ENCODE results near the gene PTPRD. TPM values are rescaled to one million over a fixed set of nuclear protein-coding genes. Genes with fewer than 3 reads are reported as not detected.

Gene PTPRD
- total RNA-seq, 1 donor from 2014 or later, result 197 TPM

DNA sequence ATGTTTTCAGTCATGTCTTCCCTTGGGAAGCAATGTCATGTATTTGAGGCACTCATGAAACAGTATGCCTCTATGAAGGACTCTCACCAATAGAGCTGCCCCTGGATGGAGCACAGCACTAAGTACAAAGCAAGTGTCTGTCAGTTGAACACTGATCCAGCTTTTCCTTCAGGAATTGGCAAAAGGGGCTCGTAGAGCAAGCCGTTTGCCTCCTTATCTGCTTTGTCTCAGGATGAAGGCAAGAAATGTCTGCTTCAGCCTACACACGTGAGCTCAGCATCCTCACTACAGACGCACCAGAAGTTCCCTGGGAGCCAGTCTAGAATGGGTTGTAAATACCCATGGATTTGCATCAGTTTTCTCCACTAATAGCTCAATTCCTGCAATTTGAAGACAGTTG lies 2070.3 kb downstream of the PTPRD start:
- Mint-ChIP-seq H3K4me3 (no peak overlapping the region), H3K9me3 (peaks cover under 1% of the 10 kb centered on the region), H3K36me3 (peaks cover 8% of the 10 kb centered on the region), H3K4me1 (ENCODE audit: unreplicated experiment) (peaks cover 5% of the 10 kb centered on the region), H3K27me3 (no peaks in the 10 kb centered on the region), H3K27ac (no peak overlapping the region)
- no peak for DNase-seq (ENCODE audit: extremely low spot score, unreplicated experiment)
- TF ChIP-seq, protein P1, sequence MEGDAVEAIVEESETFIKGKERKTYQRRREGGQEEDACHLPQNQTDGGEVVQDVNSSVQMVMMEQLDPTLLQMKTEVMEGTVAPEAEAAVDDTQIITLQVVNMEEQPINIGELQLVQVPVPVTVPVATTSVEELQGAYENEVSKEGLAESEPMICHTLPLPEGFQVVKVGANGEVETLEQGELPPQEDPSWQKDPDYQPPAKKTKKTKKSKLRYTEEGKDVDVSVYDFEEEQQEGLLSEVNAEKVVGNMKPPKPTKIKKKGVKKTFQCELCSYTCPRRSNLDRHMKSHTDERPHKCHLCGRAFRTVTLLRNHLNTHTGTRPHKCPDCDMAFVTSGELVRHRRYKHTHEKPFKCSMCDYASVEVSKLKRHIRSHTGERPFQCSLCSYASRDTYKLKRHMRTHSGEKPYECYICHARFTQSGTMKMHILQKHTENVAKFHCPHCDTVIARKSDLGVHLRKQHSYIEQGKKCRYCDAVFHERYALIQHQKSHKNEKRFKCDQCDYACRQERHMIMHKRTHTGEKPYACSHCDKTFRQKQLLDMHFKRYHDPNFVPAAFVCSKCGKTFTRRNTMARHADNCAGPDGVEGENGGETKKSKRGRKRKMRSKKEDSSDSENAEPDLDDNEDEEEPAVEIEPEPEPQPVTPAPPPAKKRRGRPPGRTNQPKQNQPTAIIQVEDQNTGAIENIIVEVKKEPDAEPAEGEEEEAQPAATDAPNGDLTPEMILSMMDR (conservative IDR thresholded peaks at IDR 0.05), result no peak

DNA sequence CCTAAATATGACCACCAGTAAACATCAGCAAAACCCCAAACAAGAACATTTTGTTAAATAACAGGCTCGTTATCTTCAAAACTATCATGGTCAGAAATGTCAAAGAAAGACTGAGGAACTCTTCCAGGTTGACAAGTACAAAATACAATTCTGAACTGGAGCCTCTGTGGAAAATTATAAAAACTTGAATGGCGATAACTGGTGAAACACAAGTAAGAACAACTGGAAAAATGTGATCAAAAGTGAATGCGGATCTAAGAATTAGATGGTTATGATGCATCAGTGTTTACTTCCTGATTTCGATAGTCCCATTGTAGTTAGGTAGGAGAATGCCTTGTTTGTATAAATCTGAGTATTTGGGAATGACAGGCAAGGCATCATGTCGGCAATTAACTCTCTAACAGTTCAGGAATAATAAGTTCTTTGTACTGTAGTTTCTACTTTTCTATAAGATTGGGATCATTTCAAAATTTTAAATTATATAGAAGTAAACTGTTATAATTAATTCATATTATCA lies 2073.1 kb downstream of the PTPRD start:
- no peaks in the 10 kb centered on the region for H3K27me3 Mint-ChIP-seq
- no peak overlapping the region for H3K4me3 Mint-ChIP-seq
- H3K9me3 Mint-ChIP-seq, result peaks cover 4% of the 10 kb centered on the region
- H3K4me1 Mint-ChIP-seq (ENCODE audit: unreplicated experiment), result peaks cover 5% of the 10 kb centered on the region
- H3K36me3 Mint-ChIP-seq, result peaks cover 3% of the 10 kb centered on the region
- TF ChIP-seq, protein P1 (conservative IDR thresholded peaks at IDR 0.05), result no peak
- DNase-seq (ENCODE audit: extremely low spot score, unreplicated experiment), result no peak
- H3K27ac Mint-ChIP-seq, result no peak overlapping the region

DNA sequence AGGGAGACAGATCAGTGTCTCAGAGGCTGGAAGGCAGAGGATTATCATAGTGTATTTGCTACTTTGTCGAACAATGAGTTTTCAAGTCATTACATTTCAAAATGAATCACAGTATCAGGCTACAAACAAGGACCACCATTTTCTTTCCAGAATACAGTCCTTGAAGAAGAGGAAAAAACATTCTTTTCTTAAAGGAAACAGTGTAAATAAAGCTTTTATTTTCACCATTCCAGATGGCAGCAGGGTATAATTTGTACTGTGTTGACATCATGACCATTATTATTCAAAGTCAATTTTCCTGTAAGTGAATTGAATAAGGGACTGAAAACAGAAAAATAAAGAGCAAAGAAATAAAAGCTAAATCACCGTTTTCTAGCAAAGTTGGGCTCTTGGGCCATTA lies 2076.0 kb downstream of the PTPRD start:
- Mint-ChIP-seq H3K4me1 (ENCODE audit: unreplicated experiment) (no peaks in the 10 kb centered on the region), H3K9me3 (peaks cover 4% of the 10 kb centered on the region), H3K27ac (no peak overlapping the region), H3K36me3 (peaks cover 3% of the 10 kb centered on the region), H3K27me3 (no peaks in the 10 kb centered on the region), H3K4me3 (no peak overlapping the region)
- TF ChIP-seq, protein P1 (conservative IDR thresholded peaks at IDR 0.05), result no peak
- DNase-seq (ENCODE audit: extremely low spot score, unreplicated experiment), result no peak

DNA sequence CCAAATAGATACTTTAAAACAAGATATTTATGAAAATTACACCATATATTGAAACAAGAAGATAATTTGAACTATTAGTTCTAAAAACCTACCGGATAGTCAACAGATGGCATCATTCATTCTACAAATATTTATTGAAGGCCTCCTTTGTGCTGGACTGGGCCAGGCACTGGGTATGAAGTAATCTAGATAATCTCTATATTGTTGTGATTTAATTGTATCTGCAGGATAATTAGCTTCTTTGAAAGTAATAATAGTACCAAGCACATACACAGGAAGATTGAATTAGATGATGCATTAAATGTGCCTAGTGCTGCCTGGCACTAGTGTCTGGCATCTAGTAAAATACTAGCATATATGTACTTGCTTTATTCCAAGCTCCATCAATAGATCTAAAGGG lies 2078.0 kb downstream of the PTPRD start:
- H3K27ac Mint-ChIP-seq, result no peak overlapping the region
- TF ChIP-seq, protein P1 (conservative IDR thresholded peaks at IDR 0.05), result no peak
- H3K36me3 Mint-ChIP-seq, result peaks cover 3% of the 10 kb centered on the region
- no peaks in the 10 kb centered on the region for H3K4me1 Mint-ChIP-seq (ENCODE audit: unreplicated experiment)
- H3K4me3 Mint-ChIP-seq, result no peak overlapping the region
- peaks cover 9% of the 10 kb centered on the region for H3K9me3 Mint-ChIP-seq
- no peak for DNase-seq (ENCODE audit: extremely low spot score, unreplicated experiment)
- H3K27me3 Mint-ChIP-seq, result no peaks in the 10 kb centered on the region

DNA sequence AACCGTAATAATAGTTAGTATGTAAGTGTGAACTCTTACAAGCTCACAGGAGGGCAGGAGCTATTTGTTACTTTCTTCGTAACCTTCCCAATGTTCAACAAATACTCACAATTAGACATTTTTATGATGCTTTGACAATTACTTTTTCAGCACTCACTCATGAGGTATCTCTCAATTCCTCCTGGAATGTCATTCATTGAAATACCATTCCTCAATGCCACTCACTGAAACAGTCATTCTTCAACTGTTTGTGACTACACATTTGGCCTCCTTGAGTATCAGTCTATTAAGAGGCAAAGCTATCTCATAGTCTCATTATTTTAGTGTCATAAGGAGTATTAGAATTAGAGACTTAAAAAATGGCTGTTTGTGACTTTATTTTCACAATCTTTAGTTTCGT lies 2079.1 kb downstream of the PTPRD start:
- no peak overlapping the region for H3K4me3 Mint-ChIP-seq
- DNase-seq (ENCODE audit: extremely low spot score, unreplicated experiment), result no peak
- TF ChIP-seq, protein P1 (conservative IDR thresholded peaks at IDR 0.05), result no peak
- no peaks in the 10 kb centered on the region for H3K4me1 Mint-ChIP-seq (ENCODE audit: unreplicated experiment)
- peaks cover 5% of the 10 kb centered on the region for H3K36me3 Mint-ChIP-seq
- H3K9me3 Mint-ChIP-seq, result peaks cover 9% of the 10 kb centered on the region
- H3K27me3 Mint-ChIP-seq, result no peaks in the 10 kb centered on the region
- H3K27ac Mint-ChIP-seq, result no peak overlapping the region
